ENCODE data around the gene PLD3. TPM values are rescaled to one million over a fixed set of nuclear protein-coding genes. Genes with fewer than 3 reads are reported as not detected.
A peak's percentile ranks its signal among the peaks of the same experiment; 100 is the strongest.

PLD3 gene
- total RNA-seq, 1 donor from 2014 or later: 218 TPM

GRCh38 chr19:40379446-40380198 lies 31.1 kb downstream of the PLD3 start:
- DNase-seq (ENCODE audit: low spot score): no peak

GRCh38 chr19:40380199-40381037 lies 31.9 kb downstream of the PLD3 start:
- ATAC-seq: no peak
- no peak for DNase-seq (ENCODE audit: low spot score)
- intact Hi-C loops (cut with DNase I): no loop called here

More at GRCh38 chr19:40379446-40380198, 31.1 kb downstream of the PLD3 start:
- ATAC-seq: no peak
- intact Hi-C loops (cut with DNase I): loop anchor here (5.0 kb wide), 1 partner anchor 797 kb away; no protein-coding TSS in a partner anchor

DNA sequence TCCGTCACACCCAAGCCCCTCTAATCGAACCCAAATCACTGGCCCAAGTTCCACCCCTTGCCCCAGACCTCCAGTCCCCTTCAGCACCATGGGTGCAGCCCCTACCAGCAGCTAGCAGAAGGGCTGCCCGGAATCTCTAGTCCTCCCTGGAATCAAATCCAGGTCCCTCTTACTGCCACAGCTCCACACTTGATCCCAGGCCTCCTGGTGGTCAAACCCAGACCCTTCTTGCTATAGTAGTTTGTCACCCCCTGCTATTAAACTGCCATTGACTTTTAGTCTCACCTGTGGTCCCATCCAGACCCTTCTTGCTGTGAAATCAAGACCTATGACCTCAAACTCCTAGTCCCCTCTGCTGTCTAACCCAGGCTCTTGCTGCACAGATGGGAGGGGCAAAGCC lies 32.8 kb downstream of the PLD3 start:
- no peak for DNase-seq (ENCODE audit: low spot score)
- no peak for ATAC-seq
- intact Hi-C loops (cut with DNase I): no loop called here

- no peak for DNase-seq (ENCODE audit: low spot score)
- no peak for ATAC-seq
- intact Hi-C loops (cut with DNase I): no loop called here
Measured at GRCh38 chr19:40383668-40384248, 35.3 kb downstream of the PLD3 start.

DNA sequence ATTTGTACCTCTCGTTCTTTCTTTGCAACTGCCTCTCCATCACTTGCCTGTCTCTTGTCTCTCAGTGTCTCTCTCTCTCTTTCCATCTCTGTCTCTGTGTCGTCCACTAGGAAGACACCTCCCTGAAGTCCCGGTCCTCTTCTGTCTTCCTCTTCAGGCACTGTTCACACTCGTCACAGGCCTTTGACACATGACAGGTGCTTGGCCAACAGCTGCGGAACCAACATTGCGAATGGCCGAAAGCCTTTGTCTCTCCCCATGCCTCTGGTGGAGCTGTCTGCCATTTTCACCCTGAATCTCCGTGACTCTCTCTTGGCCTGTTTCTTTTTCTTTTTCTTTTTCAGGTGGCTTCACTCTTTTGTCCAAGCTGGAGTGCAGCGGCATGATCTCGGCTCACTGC lies 38.7 kb downstream of the PLD3 start:
- ATAC-seq: no peak

DNA sequence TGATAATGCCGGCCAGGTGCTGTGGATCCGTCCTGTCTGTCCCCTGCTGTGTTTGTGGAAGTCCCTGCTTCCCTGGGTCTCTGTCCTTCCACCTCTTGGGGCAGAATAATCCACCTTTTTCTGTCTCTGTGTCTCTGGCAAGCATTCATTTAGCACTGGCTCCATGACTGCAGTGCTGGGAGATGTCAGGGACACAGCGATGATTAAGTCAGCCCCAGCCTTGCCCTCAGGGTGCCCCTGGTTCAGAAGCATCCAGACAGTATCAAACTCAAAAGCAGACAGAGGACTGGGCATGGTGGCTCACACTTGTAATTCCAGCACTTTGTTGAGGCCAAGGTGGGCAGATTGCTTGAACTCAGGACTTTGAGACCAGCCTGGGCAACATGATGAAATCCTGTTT lies 40.0 kb downstream of the PLD3 start:
- ATAC-seq (no peak), DNase-seq (ENCODE audit: low spot score) (no peak)
- intact Hi-C loops (cut with DNase I): no loop called here

More for the DNA sequence above, 38.7 kb downstream of the PLD3 start:
- DNase-seq (ENCODE audit: low spot score): no peak
- intact Hi-C loops (cut with DNase I): no loop called here

DNA sequence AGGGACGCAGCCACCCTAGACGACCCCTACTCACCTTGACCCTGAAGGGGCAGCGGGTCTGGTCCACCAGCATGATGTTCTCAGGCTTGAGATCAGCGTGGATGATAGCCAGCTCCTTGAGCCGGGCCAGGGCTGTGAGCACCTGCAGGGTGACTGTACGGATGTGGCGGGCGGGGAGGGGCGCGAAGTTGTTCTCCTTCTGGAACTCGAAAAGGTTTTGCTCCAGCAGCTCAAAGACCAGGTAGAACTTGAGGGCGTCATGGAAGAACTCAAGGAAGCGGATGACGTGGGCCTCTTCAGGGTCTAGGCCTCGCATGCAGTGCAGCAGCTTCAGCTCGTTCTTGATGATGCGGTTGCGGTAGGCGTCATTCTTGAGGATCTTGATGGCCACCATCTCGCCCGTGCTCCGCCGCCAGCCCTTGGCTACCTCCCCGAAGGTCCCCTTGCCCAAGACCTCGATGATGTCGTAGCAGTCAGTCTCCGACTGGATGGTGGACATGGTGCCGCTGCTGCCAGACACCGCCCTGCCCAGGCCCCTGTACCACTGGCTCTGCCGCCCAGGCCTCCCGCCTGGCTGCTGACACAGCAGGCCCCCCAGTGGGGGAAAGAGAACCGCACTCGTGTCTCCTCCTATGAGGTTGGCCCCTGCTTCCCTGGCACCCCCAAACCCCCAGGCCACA lies 41.0 kb downstream of the PLD3 start:
- no peak for DNase-seq (ENCODE audit: low spot score)
- no peak for ATAC-seq
- intact Hi-C loops (cut with DNase I): no loop called here

DNA sequence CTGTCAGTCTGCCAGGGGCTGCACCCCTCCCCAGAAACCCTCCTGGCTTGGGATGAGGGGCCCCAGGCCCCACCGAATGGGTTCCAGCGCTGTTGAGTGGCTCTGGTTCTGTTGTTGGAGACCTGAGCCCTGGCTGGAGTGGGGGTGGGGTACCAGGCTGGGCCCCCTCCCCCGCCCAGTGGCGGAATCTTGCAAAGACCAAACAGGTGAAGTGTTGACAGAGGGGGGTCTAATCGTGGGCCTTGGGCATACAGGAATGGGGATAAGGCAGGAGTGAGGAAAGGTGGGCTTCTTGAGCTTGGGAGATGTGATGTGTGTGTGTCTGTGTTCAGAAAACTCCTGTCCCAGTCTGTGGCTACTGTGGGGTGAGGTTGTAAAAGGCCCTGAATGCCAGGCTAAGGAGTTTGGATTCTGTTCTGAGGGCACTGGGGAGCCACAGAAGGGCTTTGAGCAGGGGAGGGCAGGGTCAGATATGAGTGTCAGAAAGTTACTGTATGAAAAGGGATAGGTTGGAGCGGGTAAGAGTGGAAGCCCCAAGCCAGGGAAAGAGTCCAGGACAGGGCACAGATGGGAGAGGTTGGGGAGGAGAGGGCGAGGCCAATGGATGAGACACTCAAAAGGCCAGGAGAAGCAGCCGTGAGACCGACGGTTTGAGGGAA lies 41.7 kb downstream of the PLD3 start, which contains the start of gene HIPK4:
Gene HIPK4 (minus strand): TSS at position 98 of the 659 bp plus-strand sequence. CDS start 279 bp downstream, outside the sequence.
- DNase-seq (ENCODE audit: low spot score): no peak
- no peak for ATAC-seq
- intact Hi-C loops (cut with DNase I): no loop called here

DNA sequence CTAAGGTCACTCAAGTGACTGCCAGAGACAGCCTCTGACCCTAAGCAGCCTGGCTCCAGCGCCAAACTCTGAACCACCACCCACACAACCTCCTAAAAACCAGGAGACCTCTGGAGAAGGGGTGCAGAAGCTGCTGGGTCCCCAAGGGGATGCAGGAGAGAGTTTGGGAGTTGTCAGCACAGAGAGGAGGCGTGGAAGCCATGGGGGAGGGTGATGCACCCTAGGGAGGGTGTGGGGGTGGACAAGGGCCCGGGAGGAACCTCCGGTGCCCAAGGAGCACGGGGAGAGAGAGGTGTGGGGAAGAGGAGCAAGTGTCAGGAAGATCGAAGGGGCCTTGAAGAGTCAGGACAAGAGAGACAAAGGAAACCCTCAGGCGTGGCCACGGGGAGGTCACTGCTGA lies 43.6 kb downstream of the PLD3 start:
- intact Hi-C loops (cut with DNase I): no loop called here
- no peak for DNase-seq (ENCODE audit: low spot score)
- ATAC-seq: no peak

GRCh38 chr19:40392894-40393517 lies 44.5 kb downstream of the PLD3 start:
- DNase-seq (ENCODE audit: low spot score): no peak
- intact Hi-C loops (cut with DNase I): no loop called here
- ATAC-seq: no peak

DNA sequence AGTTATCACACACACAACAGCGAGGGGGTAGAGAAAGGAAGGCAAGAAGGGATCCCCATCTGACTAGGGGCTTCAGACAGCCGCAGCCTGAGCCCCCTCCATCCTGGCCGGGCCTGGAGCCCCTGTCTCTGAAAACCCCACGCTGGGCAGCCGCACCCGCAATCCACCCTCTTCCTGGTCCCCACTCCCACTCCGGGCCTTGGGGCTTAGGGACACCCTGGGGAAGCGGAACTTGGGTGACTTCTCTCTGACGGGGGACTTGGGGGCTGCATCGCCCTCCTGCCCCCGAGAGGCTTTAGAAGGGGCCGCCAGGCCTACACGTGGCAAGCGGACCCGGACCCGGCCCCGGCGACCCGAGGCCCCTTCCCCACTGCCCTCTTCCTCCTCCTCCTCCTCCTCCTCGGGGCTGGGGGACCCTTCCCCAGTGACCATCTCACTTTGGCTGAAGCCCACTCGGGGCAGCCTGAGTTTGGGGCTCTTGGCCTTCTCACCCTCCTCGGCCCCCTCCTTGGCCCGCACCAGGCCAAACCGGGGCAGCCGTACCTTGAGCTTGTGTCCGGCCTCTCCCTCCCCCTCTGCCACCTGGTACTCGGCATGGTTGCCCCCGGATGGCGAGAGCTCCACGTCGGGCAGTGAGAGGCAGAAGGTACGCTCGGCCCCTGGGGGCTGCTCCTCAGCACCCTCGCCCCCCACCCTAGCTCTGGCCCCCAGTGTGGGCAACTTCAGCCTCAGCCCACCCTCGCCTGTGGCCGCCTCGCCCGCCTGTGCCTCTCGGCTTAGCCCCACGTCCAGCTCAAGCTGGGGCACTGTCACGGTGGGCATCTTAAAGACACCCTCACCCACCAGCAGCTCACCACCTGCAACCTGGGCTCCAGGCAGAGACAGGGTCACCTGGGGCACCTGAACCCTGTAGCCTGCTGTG lies 45.7 kb downstream of the PLD3 start:
- intact Hi-C loops (cut with DNase I): no loop called here
- DNase-seq (ENCODE audit: low spot score): no peak

DNA sequence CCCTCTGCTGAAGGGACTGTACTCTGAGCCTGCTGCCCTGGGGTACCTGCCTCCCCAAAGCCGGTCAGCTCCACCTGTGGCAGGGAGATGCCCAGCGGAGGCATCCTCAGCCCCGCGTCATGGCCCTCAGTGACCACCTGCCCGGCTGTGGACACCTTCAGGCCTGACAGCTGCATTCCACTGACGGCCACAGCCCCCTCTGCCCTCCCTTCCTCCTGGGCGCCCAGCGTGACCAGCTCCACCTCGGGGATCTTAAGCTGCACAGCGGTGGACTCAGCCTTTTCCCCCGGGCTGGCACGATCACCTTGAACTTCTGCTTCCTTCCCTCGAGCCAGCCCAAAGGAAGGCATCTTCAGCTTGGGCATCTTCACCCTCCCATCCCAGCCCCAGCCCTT lies 46.3 kb downstream of the PLD3 start:
- DNase-seq (ENCODE audit: low spot score) (no peak), ATAC-seq (no peak)
- intact Hi-C loops (cut with DNase I): no loop called here

More for the DNA sequence above, 45.7 kb downstream of the PLD3 start:
- peak; percentile 13 for ATAC-seq

- DNase-seq (ENCODE audit: low spot score): no peak
- intact Hi-C loops (cut with DNase I): no loop called here
- ATAC-seq: no peak
Measured at GRCh38 chr19:40395956-40396355, 47.5 kb downstream of the PLD3 start.

DNA sequence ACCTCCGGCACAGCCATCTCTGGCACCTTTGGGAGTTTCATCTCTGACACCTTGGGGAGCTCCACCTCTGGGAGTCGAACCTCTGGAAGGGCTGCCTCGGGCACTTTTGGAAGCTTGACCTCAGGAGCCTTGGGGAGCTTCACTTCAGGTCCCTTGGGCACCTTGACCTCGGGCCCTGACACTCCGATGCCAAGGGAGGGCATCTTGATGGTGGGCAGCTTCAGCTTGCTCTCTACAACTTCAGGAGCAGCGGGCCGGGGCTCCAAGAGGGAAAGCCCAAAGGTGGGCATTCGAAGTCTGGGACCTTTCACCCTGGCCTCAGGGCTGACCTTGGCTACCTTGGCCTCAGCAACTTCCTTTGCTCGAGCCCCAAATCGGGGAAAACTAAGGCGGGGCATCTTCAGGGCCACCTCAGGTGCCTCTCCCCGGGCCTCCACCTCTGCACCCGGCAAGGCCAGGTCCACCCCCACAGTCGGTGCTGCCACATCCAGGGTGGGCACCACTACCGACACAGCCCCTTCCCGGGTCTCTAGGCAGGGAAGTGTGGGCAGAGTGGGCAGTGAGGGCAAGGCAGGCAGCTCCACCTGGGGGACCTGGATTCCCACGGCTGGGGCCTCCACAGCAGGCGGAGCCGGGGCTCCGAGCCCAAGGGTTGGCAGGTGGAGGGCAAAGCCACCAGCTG lies 48.5 kb downstream of the PLD3 start:
- intact Hi-C loops (cut with DNase I): no loop called here
- ATAC-seq (no peak), DNase-seq (ENCODE audit: low spot score) (no peak)

- intact Hi-C loops (cut with DNase I): no loop called here
- ATAC-seq (no peak), DNase-seq (ENCODE audit: low spot score) (no peak)
Measured at GRCh38 chr19:40397568-40397906, 49.0 kb downstream of the PLD3 start.

DNA sequence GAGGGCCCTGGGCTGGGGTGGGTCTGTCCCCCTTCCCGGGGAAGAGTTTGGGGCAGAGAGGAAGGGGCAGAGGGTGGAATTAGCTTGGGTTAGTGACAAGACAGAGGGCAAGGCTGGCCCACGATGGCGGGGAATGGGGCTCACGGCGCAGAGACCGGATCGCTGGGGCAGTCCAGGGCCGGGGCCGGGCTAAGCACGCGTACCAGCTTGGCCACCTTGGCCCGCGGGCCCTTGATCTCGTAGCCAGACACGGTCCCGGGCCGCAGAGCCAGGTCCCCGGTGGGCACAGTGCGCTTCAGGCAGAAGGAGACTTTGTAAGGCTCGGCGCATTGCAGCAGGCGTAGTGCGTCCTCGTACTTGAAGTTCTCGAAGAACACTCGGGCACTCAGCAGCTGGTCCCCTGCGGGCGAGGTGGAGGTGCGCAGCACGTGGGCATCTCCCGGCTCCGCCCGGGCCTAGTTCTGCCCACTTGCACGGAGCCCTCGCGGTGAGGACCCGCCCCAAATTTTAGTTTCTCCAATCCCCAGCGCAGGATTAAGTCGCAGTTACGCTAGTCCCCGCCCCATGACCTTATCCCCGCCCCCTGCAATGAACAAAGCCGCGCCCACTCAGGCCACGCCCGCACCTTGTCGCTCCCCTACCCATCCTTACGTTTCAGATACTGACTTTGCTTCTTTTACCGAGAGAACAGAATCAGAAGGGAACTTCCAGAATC lies 50.1 kb downstream of the PLD3 start:
- DNase-seq (ENCODE audit: low spot score): no peak

More for the DNA sequence above, 50.1 kb downstream of the PLD3 start:
- peak; percentile 16 for ATAC-seq
- intact Hi-C loops (cut with DNase I): no loop called here

Measured in sciatic nerve (tissue), 2 donors.